ENCODE results near the gene FOXJ1. TPM values are rescaled to one million over a fixed set of nuclear protein-coding genes. Genes with fewer than 3 reads are reported as not detected.

FOXJ1 gene
- total and polyA plus RNA-seq, 2 of the 13 experiments (the other 11 are each of a cell fraction or from before 2014, with no cell fraction given) = 0.98 to 1.6 TPM

GRCh38 chr17:76103274-76104139 is 37.5 kb downstream of the FOXJ1 start, which contains the start of gene EXOC7 (continued):
- TF ChIP-seq, protein P1, sequence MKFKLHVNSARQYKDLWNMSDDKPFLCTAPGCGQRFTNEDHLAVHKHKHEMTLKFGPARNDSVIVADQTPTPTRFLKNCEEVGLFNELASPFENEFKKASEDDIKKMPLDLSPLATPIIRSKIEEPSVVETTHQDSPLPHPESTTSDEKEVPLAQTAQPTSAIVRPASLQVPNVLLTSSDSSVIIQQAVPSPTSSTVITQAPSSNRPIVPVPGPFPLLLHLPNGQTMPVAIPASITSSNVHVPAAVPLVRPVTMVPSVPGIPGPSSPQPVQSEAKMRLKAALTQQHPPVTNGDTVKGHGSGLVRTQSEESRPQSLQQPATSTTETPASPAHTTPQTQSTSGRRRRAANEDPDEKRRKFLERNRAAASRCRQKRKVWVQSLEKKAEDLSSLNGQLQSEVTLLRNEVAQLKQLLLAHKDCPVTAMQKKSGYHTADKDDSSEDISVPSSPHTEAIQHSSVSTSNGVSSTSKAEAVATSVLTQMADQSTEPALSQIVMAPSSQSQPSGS (CRISPR knock-in tag; IDR thresholded peaks at IDR 0.05) = peak; percentile 38
- 0 out of 2 replicates have a peak, but pooled peaks have one; percentile 80 for TF ChIP-seq ZNF761 (CRISPR knock-in tag; conservative IDR thresholded peaks at IDR 0.05)
- TF ChIP-seq, protein P2, sequence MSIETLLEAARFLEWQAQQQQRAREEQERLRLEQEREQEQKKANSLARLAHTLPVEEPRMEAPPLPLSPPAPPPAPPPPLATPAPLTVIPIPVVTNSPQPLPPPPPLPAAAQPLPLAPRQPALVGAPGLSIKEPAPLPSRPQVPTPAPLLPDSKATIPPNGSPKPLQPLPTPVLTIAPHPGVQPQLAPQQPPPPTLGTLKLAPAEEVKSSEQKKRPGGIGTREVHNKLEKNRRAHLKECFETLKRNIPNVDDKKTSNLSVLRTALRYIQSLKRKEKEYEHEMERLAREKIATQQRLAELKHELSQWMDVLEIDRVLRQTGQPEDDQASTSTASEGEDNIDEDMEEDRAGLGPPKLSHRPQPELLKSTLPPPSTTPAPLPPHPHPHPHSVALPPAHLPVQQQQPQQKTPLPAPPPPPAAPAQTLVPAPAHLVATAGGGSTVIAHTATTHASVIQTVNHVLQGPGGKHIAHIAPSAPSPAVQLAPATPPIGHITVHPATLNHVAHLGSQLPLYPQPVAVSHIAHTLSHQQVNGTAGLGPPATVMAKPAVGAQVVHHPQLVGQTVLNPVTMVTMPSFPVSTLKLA (IDR thresholded peaks at IDR 0.05) = peak; percentile 17; the same call in 1 of the 2 replicates
- TF ChIP-seq ZNF572 (CRISPR knock-in tag; IDR thresholded peaks at IDR 0.05) = peak; percentile 87
- peak; percentile 56 for TF ChIP-seq ELF3 (CRISPR knock-in tag; IDR thresholded peaks at IDR 0.05)
- TF ChIP-seq ZMAT3 (CRISPR knock-in tag; conservative IDR thresholded peaks at IDR 0.05) = peak; percentile 88
- no peak for TF ChIP-seq TBP (CRISPR knock-in tag; IDR thresholded peaks at IDR 0.05)
- TF ChIP-seq YY1 (IDR thresholded peaks at IDR 0.05; ENCODE audit: insufficient read depth, insufficient replicate concordance, low read depth, low read length) = peak; percentile 99
- TF ChIP-seq, protein P3, sequence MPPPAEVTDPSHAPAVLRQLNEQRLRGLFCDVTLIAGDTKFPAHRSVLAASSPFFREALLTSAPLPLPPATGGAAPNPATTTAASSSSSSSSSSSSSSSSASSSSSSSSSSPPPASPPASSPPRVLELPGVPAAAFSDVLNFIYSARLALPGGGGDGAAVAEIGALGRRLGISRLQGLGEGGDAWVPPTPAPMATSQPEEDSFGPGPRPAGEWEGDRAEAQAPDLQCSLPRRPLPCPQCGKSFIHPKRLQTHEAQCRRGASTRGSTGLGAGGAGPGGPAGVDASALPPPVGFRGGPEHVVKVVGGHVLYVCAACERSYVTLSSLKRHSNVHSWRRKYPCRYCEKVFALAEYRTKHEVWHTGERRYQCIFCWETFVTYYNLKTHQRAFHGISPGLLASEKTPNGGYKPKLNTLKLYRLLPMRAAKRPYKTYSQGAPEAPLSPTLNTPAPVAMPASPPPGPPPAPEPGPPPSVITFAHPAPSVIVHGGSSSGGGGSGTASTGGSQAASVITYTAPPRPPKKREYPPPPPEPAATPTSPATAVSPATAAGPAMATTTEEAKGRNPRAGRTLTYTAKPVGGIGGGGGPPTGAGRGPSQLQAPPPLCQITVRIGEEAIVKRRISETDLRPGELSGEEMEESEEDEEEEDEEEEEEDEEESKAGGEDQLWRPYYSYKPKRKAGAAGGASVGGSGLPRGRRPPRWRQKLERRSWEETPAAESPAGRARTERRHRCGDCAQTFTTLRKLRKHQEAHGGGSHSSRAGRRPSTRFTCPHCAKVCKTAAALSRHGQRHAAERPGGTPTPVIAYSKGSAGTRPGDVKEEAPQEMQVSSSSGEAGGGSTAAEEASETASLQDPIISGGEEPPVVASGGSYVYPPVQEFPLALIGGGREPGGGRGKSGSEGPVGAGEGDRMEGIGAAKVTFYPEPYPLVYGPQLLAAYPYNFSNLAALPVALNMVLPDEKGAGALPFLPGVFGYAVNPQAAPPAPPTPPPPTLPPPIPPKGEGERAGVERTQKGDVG (CRISPR knock-in tag; IDR thresholded peaks at IDR 0.05; ENCODE audit: borderline replicate concordance) = peak; percentile 92
- no peak for TF ChIP-seq MBD4 (IDR thresholded peaks at IDR 0.05; ENCODE audit: borderline replicate concordance, low read length)
- no peak for TF ChIP-seq ZNF562 (CRISPR knock-in tag; IDR thresholded peaks at IDR 0.05; ENCODE audit: borderline replicate concordance)
- peak; percentile 44; the same call in 1 of the 2 replicates for TF ChIP-seq ZNF292 (CRISPR knock-in tag; IDR thresholded peaks at IDR 0.05; ENCODE audit: borderline replicate concordance, low read depth)
- peak; percentile 94 for TF ChIP-seq RBFOX2 (IDR thresholded peaks at IDR 0.05; ENCODE audit: low read depth, low read length)
- peak; percentile 26; the same call in 1 of the 2 replicates for TF ChIP-seq ZBTB25 (CRISPR knock-in tag; IDR thresholded peaks at IDR 0.05)
- no peak for TF ChIP-seq PAF1 (CRISPR knock-in tag; IDR thresholded peaks at IDR 0.05)
- no peak for TF ChIP-seq JUND (CRISPR knock-in tag; IDR thresholded peaks at IDR 0.05)
- peak; percentile 81 for TF ChIP-seq XRCC5 (optimal IDR thresholded peaks at IDR 0.05; ENCODE audit: low read length)
- peak; percentile 48; the same call in 1 of the 2 replicates for TF ChIP-seq KAT7 (CRISPR knock-in tag; IDR thresholded peaks at IDR 0.05; ENCODE audit: borderline replicate concordance)
- TF ChIP-seq, protein P4, sequence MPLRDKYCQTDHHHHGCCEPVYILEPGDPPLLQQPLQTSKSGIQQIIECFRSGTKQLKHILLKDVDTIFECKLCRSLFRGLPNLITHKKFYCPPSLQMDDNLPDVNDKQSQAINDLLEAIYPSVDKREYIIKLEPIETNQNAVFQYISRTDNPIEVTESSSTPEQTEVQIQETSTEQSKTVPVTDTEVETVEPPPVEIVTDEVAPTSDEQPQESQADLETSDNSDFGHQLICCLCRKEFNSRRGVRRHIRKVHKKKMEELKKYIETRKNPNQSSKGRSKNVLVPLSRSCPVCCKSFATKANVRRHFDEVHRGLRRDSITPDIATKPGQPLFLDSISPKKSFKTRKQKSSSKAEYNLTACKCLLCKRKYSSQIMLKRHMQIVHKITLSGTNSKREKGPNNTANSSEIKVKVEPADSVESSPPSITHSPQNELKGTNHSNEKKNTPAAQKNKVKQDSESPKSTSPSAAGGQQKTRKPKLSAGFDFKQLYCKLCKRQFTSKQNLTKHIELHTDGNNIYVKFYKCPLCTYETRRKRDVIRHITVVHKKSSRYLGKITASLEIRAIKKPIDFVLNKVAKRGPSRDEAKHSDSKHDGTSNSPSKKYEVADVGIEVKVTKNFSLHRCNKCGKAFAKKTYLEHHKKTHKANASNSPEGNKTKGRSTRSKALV (CRISPR knock-in tag; IDR thresholded peaks at IDR 0.05) = no peak
- TF ChIP-seq SIX4 (CRISPR knock-in tag; IDR thresholded peaks at IDR 0.05) = no peak
